Caco-2 (cell line): Measurements from ENCODE around the gene PRDM2. TPM values are rescaled to one million over a fixed set of nuclear protein-coding genes. Genes with fewer than 3 reads are reported as not detected.

Experiments used
- BruUV-seq: library from RNA; stranded (reverse); fragments of 400-500 nt; replicated peaks from 2 replicates; lab custom pipeline; 2021; lab: Mats Ljungman, UMichigan
- CTCF ChIA-PET: fragments of 300-600 bp; sonication (Branson Sonifier 250); formaldehyde crosslinking; loops from one replicate; lab custom pipeline; 2022; ENCODE audit warnings: antibody characterized with exemption; lab: Charles Lee
- POLR2A ChIA-PET: fragments of 300-600 bp; sonication (Branson Sonifier 250); formaldehyde crosslinking; loops from one replicate; lab custom pipeline; 2022; ENCODE audit warnings: antibody characterized with exemption; lab: Charles Lee
- DNase-seq, 2 experiments: peaks; one replicate each; pipeline versions ENCODE4 v3.0.0 to v3.0.0-alpha.2; 2020 to 2022
- H3K27me3 ChIP-seq: replicated peaks from 2 replicates; pipeline ENCODE4 v1.6.0; 2011; ENCODE audit warnings: low read length; ENCODE audit not compliant: control insufficient read depth, insufficient read depth
- H3K36me3 ChIP-seq: 2 replicates; pipeline ENCODE4 v1.5.1; 2011; ENCODE audit warnings: low read length; ENCODE audit not compliant: control insufficient read depth, insufficient read depth
- H3K4me1 ChIP-seq: fragments of 250-450 bp; sonication (Bioruptor Pico); 2 replicates; pipeline ENCODE4 v1.5.1; 2020; ENCODE audit warnings: mild to moderate bottlenecking
- H3K4me3 ChIP-seq: 2 replicates; pipeline ENCODE4 v1.5.1; 2011; ENCODE audit warnings: low read depth, mild to moderate bottlenecking, control low read depth, low read length
- H3K9me3 ChIP-seq: fragments of 250-450 bp; sonication (Bioruptor Pico); 2 replicates; pipeline ENCODE4 v1.5.1; 2020; ENCODE audit warnings: mild to moderate bottlenecking, moderate library complexity
- H3K27ac Mint-ChIP-seq: one replicate; pipeline ENCODE4 v1.8.0; 2022; ENCODE audit warnings: mixed read lengths; ENCODE audit not compliant: unreplicated experiment
- H3K27me3 Mint-ChIP-seq: one replicate; pipeline ENCODE4 v1.8.0; 2022; ENCODE audit warnings: mixed read lengths; ENCODE audit not compliant: insufficient read depth, unreplicated experiment
- H3K36me3 Mint-ChIP-seq: one replicate; pipeline ENCODE4 v1.8.0; 2022; ENCODE audit warnings: mild to moderate bottlenecking, mixed read lengths; ENCODE audit not compliant: insufficient read depth, unreplicated experiment
- H3K4me1 Mint-ChIP-seq: one replicate; pipeline ENCODE4 v1.8.0; 2022; ENCODE audit warnings: low read depth, mixed read lengths; ENCODE audit not compliant: unreplicated experiment
- H3K4me3 Mint-ChIP-seq: one replicate; pipeline ENCODE4 v1.8.0; 2022; ENCODE audit warnings: mild to moderate bottlenecking, moderate library complexity, mixed read lengths; ENCODE audit not compliant: unreplicated experiment
- H3K9me3 Mint-ChIP-seq: one replicate; pipeline ENCODE4 v1.8.0; 2022; ENCODE audit warnings: mixed read lengths; ENCODE audit not compliant: unreplicated experiment
- CTCF ChIP-seq, 2 experiments: fragments of 200-600 bp in 1 of 2; IDR thresholded peaks; 1 replicate in 1 of 2; 2 replicates in 1 of 2; pipeline versions ENCODE4 v1.5.1 to v1.8.0; 2011 to 2022; ENCODE audit warnings: antibody characterized with exemption in 1 of 2, control low read depth in 1 of 2, inconsistent platforms in 1 of 2, low read depth in 1 of 2, low read length in 1 of 2, mild to moderate bottlenecking in 1 of 2, moderate library complexity in 1 of 2; ENCODE audit not compliant: insufficient read depth in 1 of 2, severe bottlenecking in 1 of 2, unreplicated experiment in 1 of 2
- intact Hi-C: fragments of 100-400 bp; cut with micrococcal nuclease; formaldehyde crosslinking; loops from one replicate; pipeline ENCODE4 v1.10.0; 2022; ENCODE audit not compliant: unreplicated experiment
- total RNA-seq: library from RNA; stranded (reverse); gene quantifications from 2 replicates; pipeline ENCODE4 v1.2.3, GENCODE V29; 2022

Gene PRDM2
- total RNA-seq, 1 experiment from 2014 or later = 32.7 TPM

- ChIA-PET CTCF (no interaction called here), POLR2A (no interaction called here)
- H3K27ac Mint-ChIP-seq = peak overlapping the region; percentile 88
- peaks cover 5% of the 10 kb centered on the region for H3K36me3 Mint-ChIP-seq
- no peaks in the 10 kb centered on the region for H3K27me3 ChIP-seq
- peak in 1 of 2 experiments; percentile 1 for TF ChIP-seq CTCF (IDR thresholded peaks at IDR 0.05; ENCODE audit: insufficient read depth in 1 of 2, low read depth in 1 of 2, low read length in 1 of 2, severe bottlenecking in 1 of 2, unreplicated experiment in 1 of 2)
- H3K4me3 Mint-ChIP-seq = peak overlapping the region; percentile 56
- no peaks in the 10 kb centered on the region for H3K4me1 Mint-ChIP-seq
- H3K27me3 Mint-ChIP-seq = no peaks in the 10 kb centered on the region
- H3K36me3 ChIP-seq = no peaks in the 10 kb centered on the region
- no peaks in the 10 kb centered on the region for H3K9me3 Mint-ChIP-seq
- H3K9me3 ChIP-seq = no peaks in the 10 kb centered on the region
- BruUV-seq = no TSS peak
- no peak overlapping the region for H3K4me3 ChIP-seq
- intact Hi-C loops = loop anchor here (1.0 to 5.0 kb wide), 2 partner anchors 10 to 38 kb away; no protein-coding TSS in a partner anchor
- DNase-seq = peak; percentile 41 to 71
- peaks cover 46% of the 10 kb centered on the region for H3K4me1 ChIP-seq
Measured at GRCh38 chr1:13759072-13759471, 59.1 kb downstream of the PRDM2 start.

- intact Hi-C loops = no loop called here
- Mint-ChIP-seq H3K9me3 (no peaks in the 10 kb centered on the region), H3K36me3 (peaks cover 5% of the 10 kb centered on the region), H3K27me3 (no peaks in the 10 kb centered on the region), H3K27ac (peak overlapping the region; percentile 66), H3K4me3 (no peak overlapping the region), H3K4me1 (no peaks in the 10 kb centered on the region)
- no peak for TF ChIP-seq CTCF (IDR thresholded peaks at IDR 0.05; ENCODE audit: insufficient read depth in 1 of 2, low read depth in 1 of 2, low read length in 1 of 2, severe bottlenecking in 1 of 2, unreplicated experiment in 1 of 2)
- Histone ChIP-seq H3K36me3 (no peaks in the 10 kb centered on the region), H3K4me1 (peaks cover 53% of the 10 kb centered on the region), H3K9me3 (no peaks in the 10 kb centered on the region), H3K27me3 (no peaks in the 10 kb centered on the region), H3K4me3 (no peak overlapping the region)
- CTCF ChIA-PET = interaction anchor here (1.0 kb wide), 1 partner anchor 11 kb away, joined by 4 read pairs; no protein-coding TSS in a partner anchor
- no peak for DNase-seq
- POLR2A ChIA-PET = interaction anchor here (1.3 kb wide), 1 partner anchor 11 kb away, joined by 12 read pairs; no protein-coding TSS in a partner anchor
- no TSS peak for BruUV-seq
Measured at GRCh38 chr1:13760340-13760739, 60.4 kb downstream of the PRDM2 start.

GRCh38 chr1:13760921-13761320 is 60.9 kb downstream of the PRDM2 start:
- no peaks in the 10 kb centered on the region for H3K9me3 Mint-ChIP-seq
- no peak overlapping the region for H3K4me3 ChIP-seq
- POLR2A ChIA-PET = interaction anchor here (1.3 kb wide), 1 partner anchor 11 kb away, joined by 12 read pairs; no protein-coding TSS in a partner anchor
- H3K4me1 ChIP-seq = peaks cover 53% of the 10 kb centered on the region
- H3K4me1 Mint-ChIP-seq = no peaks in the 10 kb centered on the region
- BruUV-seq = no TSS peak
- peak in 1 of 2 experiments; percentile 14 for TF ChIP-seq CTCF (IDR thresholded peaks at IDR 0.05; ENCODE audit: insufficient read depth in 1 of 2, low read depth in 1 of 2, low read length in 1 of 2, severe bottlenecking in 1 of 2, unreplicated experiment in 1 of 2)
- H3K27ac Mint-ChIP-seq = no peak overlapping the region
- H3K27me3 ChIP-seq = no peaks in the 10 kb centered on the region
- H3K9me3 ChIP-seq = no peaks in the 10 kb centered on the region
- peak overlapping the region; percentile 29 for H3K4me3 Mint-ChIP-seq
- intact Hi-C loops = no loop called here
- CTCF ChIA-PET = interaction anchor here (1.0 kb wide), 1 partner anchor 12 kb away, joined by 4 read pairs; no protein-coding TSS in a partner anchor
- H3K27me3 Mint-ChIP-seq = no peaks in the 10 kb centered on the region
- DNase-seq = peak in 1 of 2 experiments; percentile 38
- no peaks in the 10 kb centered on the region for H3K36me3 ChIP-seq
- peaks cover 7% of the 10 kb centered on the region for H3K36me3 Mint-ChIP-seq
